ENCODE measurements around the gene CNKSR1. TPM values are rescaled to one million over a fixed set of nuclear protein-coding genes. Genes with fewer than 3 reads are reported as not detected.
A peak's percentile ranks its signal among the peaks of the same experiment; 100 is the strongest.

Gene CNKSR1
- total RNA-seq, 2 experiments from 2014 or later: 1.5 to 1.8 TPM

GRCh38 chr1:26171084-26172072, 5.9 kb upstream of the CNKSR1 start, which contains the start of gene ZNF593OS:
TSS of gene ZNF593OS (minus strand) at chr1:26171832. CDS start at chr1:26171661, 171 bp downstream.
- H3K36me3 Mint-ChIP-seq (ENCODE audit: low read depth): peaks cover 5% of the 10 kb centered on the region
- H3K4me3 Mint-ChIP-seq: peak within 1 kb of the TSS; percentile 78
- no peaks in the 10 kb centered on the region for H3K27me3 Mint-ChIP-seq (ENCODE audit: low read depth)
- CTCF ChIA-PET: interaction anchor here (0.6 to 1.8 kb wide), 7 partner anchors 8 to 301 kb away, joined by 3 to 5 read pairs (median 4); partner anchors contain the start of gene CEP85
- H3K27ac Mint-ChIP-seq: no peak within 1 kb of the TSS
- peaks cover 8% of the 10 kb centered on the region for H3K4me1 Mint-ChIP-seq (ENCODE audit: low read depth)
- H3K9me3 Mint-ChIP-seq: no peaks in the 10 kb centered on the region
- intact Hi-C loops (cut with micrococcal nuclease): no loop called here
- DNase-seq: no peak

- intact Hi-C loops (cut with micrococcal nuclease): no loop called here
- CTCF ChIA-PET: interaction anchor here (1.5 kb wide), 1 partner anchor 12 kb away, joined by 3 read pairs; no protein-coding TSS in a partner anchor
- no peak for DNase-seq
- Mint-ChIP-seq H3K4me1 (ENCODE audit: low read depth) (peaks cover 8% of the 10 kb centered on the region), H3K27me3 (ENCODE audit: low read depth) (no peaks in the 10 kb centered on the region), H3K27ac (no peak overlapping the region), H3K9me3 (no peaks in the 10 kb centered on the region), H3K4me3 (no peak overlapping the region), H3K36me3 (ENCODE audit: low read depth) (peaks cover 5% of the 10 kb centered on the region)
Measured at GRCh38 chr1:26175346-26175745, 1.9 kb upstream of the CNKSR1 start.

GRCh38 chr1:26180010-26180506, 2.8 kb downstream of the CNKSR1 start:
- no peaks in the 10 kb centered on the region for H3K27me3 Mint-ChIP-seq (ENCODE audit: low read depth)
- intact Hi-C loops (cut with micrococcal nuclease): no loop called here
- CTCF ChIA-PET: interaction anchor here (0.6 to 1.3 kb wide), 4 partner anchors 10 to 719 kb away, joined by 3 to 4 read pairs (median 4); no protein-coding TSS in a partner anchor

GRCh38 chr1:26181586-26182382, 4.5 kb downstream of the CNKSR1 start:
- peaks cover 3% of the 10 kb centered on the region for H3K4me1 Mint-ChIP-seq (ENCODE audit: low read depth)
- intact Hi-C loops (cut with micrococcal nuclease): no loop called here
- H3K27ac Mint-ChIP-seq: no peak overlapping the region
- H3K27me3 Mint-ChIP-seq (ENCODE audit: low read depth): no peaks in the 10 kb centered on the region
- no peak for DNase-seq
- H3K36me3 Mint-ChIP-seq (ENCODE audit: low read depth): no peaks in the 10 kb centered on the region
- no peaks in the 10 kb centered on the region for H3K9me3 Mint-ChIP-seq
- CTCF ChIA-PET: interaction anchor here (1.2 kb wide), 1 partner anchor 52 kb away, joined by 4 read pairs; the partner anchor contains the start of gene CEP85
- no peak overlapping the region for H3K4me3 Mint-ChIP-seq

More at GRCh38 chr1:26180010-26180506, 2.8 kb downstream of the CNKSR1 start:
- H3K9me3 Mint-ChIP-seq: no peaks in the 10 kb centered on the region
- H3K4me3 Mint-ChIP-seq: no peak overlapping the region
- no peak overlapping the region for H3K27ac Mint-ChIP-seq
- no peak for DNase-seq
- peaks cover 3% of the 10 kb centered on the region for H3K4me1 Mint-ChIP-seq (ENCODE audit: low read depth)
- H3K36me3 Mint-ChIP-seq (ENCODE audit: low read depth): no peaks in the 10 kb centered on the region

- no peak overlapping the region for H3K27ac Mint-ChIP-seq
- DNase-seq: no peak
- peaks cover 3% of the 10 kb centered on the region for H3K4me1 Mint-ChIP-seq (ENCODE audit: low read depth)
- CTCF ChIA-PET: interaction anchor here (1.2 kb wide), 1 partner anchor 52 kb away, joined by 4 read pairs; the partner anchor contains the start of gene CEP85
- H3K9me3 Mint-ChIP-seq: no peaks in the 10 kb centered on the region
- H3K4me3 Mint-ChIP-seq: no peak overlapping the region
- H3K27me3 Mint-ChIP-seq (ENCODE audit: low read depth): no peaks in the 10 kb centered on the region
- H3K36me3 Mint-ChIP-seq (ENCODE audit: low read depth): no peaks in the 10 kb centered on the region
- intact Hi-C loops (cut with micrococcal nuclease): no loop called here
Measured at GRCh38 chr1:26182383-26182696, 5.0 kb downstream of the CNKSR1 start.

- Mint-ChIP-seq H3K4me3 (no peak overlapping the region), H3K36me3 (ENCODE audit: low read depth) (no peaks in the 10 kb centered on the region), H3K9me3 (no peaks in the 10 kb centered on the region), H3K27me3 (ENCODE audit: low read depth) (no peaks in the 10 kb centered on the region), H3K27ac (no peak overlapping the region), H3K4me1 (ENCODE audit: low read depth) (peaks cover 3% of the 10 kb centered on the region)
- intact Hi-C loops (cut with micrococcal nuclease): no loop called here
- CTCF ChIA-PET: no interaction called here
- DNase-seq: no peak
Measured at GRCh38 chr1:26184086-26184485, 6.8 kb downstream of the CNKSR1 start.

GRCh38 chr1:26184883-26185282, 7.6 kb downstream of the CNKSR1 start:
- no peak overlapping the region for H3K4me3 Mint-ChIP-seq
- H3K27me3 Mint-ChIP-seq (ENCODE audit: low read depth): no peaks in the 10 kb centered on the region
- no peak for DNase-seq
- CTCF ChIA-PET: no interaction called here
- no peak overlapping the region for H3K27ac Mint-ChIP-seq
- peaks cover 3% of the 10 kb centered on the region for H3K4me1 Mint-ChIP-seq (ENCODE audit: low read depth)
- H3K9me3 Mint-ChIP-seq: no peaks in the 10 kb centered on the region
- H3K36me3 Mint-ChIP-seq (ENCODE audit: low read depth): no peaks in the 10 kb centered on the region
- intact Hi-C loops (cut with micrococcal nuclease): no loop called here

- Mint-ChIP-seq H3K4me1 (ENCODE audit: low read depth) (peaks cover 7% of the 10 kb centered on the region), H3K9me3 (no peaks in the 10 kb centered on the region), H3K36me3 (ENCODE audit: low read depth) (no peaks in the 10 kb centered on the region), H3K27me3 (ENCODE audit: low read depth) (no peaks in the 10 kb centered on the region), H3K4me3 (no peak overlapping the region), H3K27ac (no peak overlapping the region)
- CTCF ChIA-PET: interaction anchor here (1.9 kb wide), 1 partner anchor 229 kb away, joined by 5 read pairs; no protein-coding TSS in a partner anchor
- no peak for DNase-seq
- intact Hi-C loops (cut with micrococcal nuclease): no loop called here
Measured at GRCh38 chr1:26187882-26188281, 10.6 kb downstream of the CNKSR1 start.

- H3K36me3 Mint-ChIP-seq (ENCODE audit: low read depth): no peaks in the 10 kb centered on the region
Measured at GRCh38 chr1:26188477-26188876, 11.2 kb downstream of the CNKSR1 start.

GRCh38 chr1:26189331-26189730, 12.0 kb downstream of the CNKSR1 start:
- Mint-ChIP-seq H3K27ac (no peak overlapping the region), H3K27me3 (ENCODE audit: low read depth) (no peaks in the 10 kb centered on the region), H3K4me1 (ENCODE audit: low read depth) (peaks cover 13% of the 10 kb centered on the region), H3K9me3 (no peaks in the 10 kb centered on the region), H3K36me3 (ENCODE audit: low read depth) (no peaks in the 10 kb centered on the region), H3K4me3 (no peak overlapping the region)
- intact Hi-C loops (cut with micrococcal nuclease): no loop called here
- CTCF ChIA-PET: interaction anchor here (0.5 to 2.6 kb wide), 6 partner anchors 45 to 281 kb away, joined by 3 to 10 read pairs (median 3); partner anchors contain the start of gene CEP85
- no peak for DNase-seq

More at GRCh38 chr1:26188477-26188876, 11.2 kb downstream of the CNKSR1 start:
- H3K27me3 Mint-ChIP-seq (ENCODE audit: low read depth): no peaks in the 10 kb centered on the region
- DNase-seq: no peak
- intact Hi-C loops (cut with micrococcal nuclease): no loop called here
- H3K9me3 Mint-ChIP-seq: no peaks in the 10 kb centered on the region
- no peak overlapping the region for H3K4me3 Mint-ChIP-seq
- H3K27ac Mint-ChIP-seq: no peak overlapping the region
- CTCF ChIA-PET: interaction anchor here (0.5 to 2.6 kb wide), 3 partner anchors 46 to 229 kb away, joined by 3 to 10 read pairs (median 5); partner anchors contain the start of gene CEP85
- H3K4me1 Mint-ChIP-seq (ENCODE audit: low read depth): peaks cover 8% of the 10 kb centered on the region

GRCh38 chr1:26189751-26190275, 12.5 kb downstream of the CNKSR1 start:
- DNase-seq: no peak
- Mint-ChIP-seq H3K4me3 (no peak overlapping the region), H3K9me3 (no peaks in the 10 kb centered on the region), H3K27ac (no peak overlapping the region), H3K36me3 (ENCODE audit: low read depth) (no peaks in the 10 kb centered on the region), H3K27me3 (ENCODE audit: low read depth) (no peaks in the 10 kb centered on the region), H3K4me1 (ENCODE audit: low read depth) (peaks cover 13% of the 10 kb centered on the region)
- CTCF ChIA-PET: interaction anchor here (0.5 to 2.6 kb wide), 5 partner anchors 44 to 230 kb away, joined by 3 to 10 read pairs (median 3); partner anchors contain the start of gene CEP85
- intact Hi-C loops (cut with micrococcal nuclease): loop anchor here (1.0 kb wide), 1 partner anchor 44 kb away; the partner anchor contains the start of gene CEP85
